GM20431 (cell line): ENCODE results near the gene C11orf21.

Experiments
- in situ Hi-C: fragments of 300-500 bp; cut with MseI, MboI; formaldehyde crosslinking; loops from one replicate; pipeline ENCODE4 v1.15.0; 2020; ENCODE audit warnings: low sequenced_read_pairs; ENCODE audit not compliant: unreplicated experiment

The C11orf21 gene

GRCh38 chr11:2264366-2265053, 37.2 kb downstream of the C11orf21 start:
- in situ Hi-C loops = no loop called here

GRCh38 chr11:2263724-2264360, 37.9 kb downstream of the C11orf21 start:
- in situ Hi-C loops = no loop called here

GRCh38 chr11:2263071-2263565, 38.6 kb downstream of the C11orf21 start:
- in situ Hi-C loops = no loop called here

GRCh38 chr11:2262301-2263070, 39.2 kb downstream of the C11orf21 start:
- in situ Hi-C loops = no loop called here

- in situ Hi-C loops = no loop called here
These were observed 40.1 kb downstream of the C11orf21 start for GRCh38 chr11:2261436-2262230.

- in situ Hi-C loops = no loop called here
These were observed 41.0 kb downstream of the C11orf21 start for GRCh38 chr11:2260491-2261364.

- in situ Hi-C loops = no loop called here
These were observed 41.7 kb downstream of the C11orf21 start for GRCh38 chr11:2259897-2260451.

GRCh38 chr11:2259466-2259830, 42.3 kb downstream of the C11orf21 start:
- in situ Hi-C loops = no loop called here

GRCh38 chr11:2258501-2259465, 42.9 kb downstream of the C11orf21 start:
- in situ Hi-C loops = no loop called here

- in situ Hi-C loops = no loop called here
These were observed 44.6 kb downstream of the C11orf21 start for GRCh38 chr11:2256951-2257700.

- in situ Hi-C loops = no loop called here
These were observed 45.3 kb downstream of the C11orf21 start for GRCh38 chr11:2256293-2256913.

- in situ Hi-C loops = no loop called here
These were observed 49.7 kb downstream of the C11orf21 start for GRCh38 chr11:2252018-2252417.

- in situ Hi-C loops = no loop called here
These were observed 50.6 kb downstream of the C11orf21 start for GRCh38 chr11:2251138-2251537.

GRCh38 chr11:2250485-2250884, 51.2 kb downstream of the C11orf21 start:
- in situ Hi-C loops = no loop called here

- in situ Hi-C loops = no loop called here
These were observed 51.7 kb downstream of the C11orf21 start for GRCh38 chr11:2250041-2250440.

GRCh38 chr11:2249189-2249916, 52.4 kb downstream of the C11orf21 start:
- in situ Hi-C loops = no loop called here
